HEK293T (cell line): Measurements from ENCODE around the gene PRKG2.
"Not testable (repeated sequence)": the region's sequence is repeated elsewhere in the genome, so short reads cannot be mapped to it uniquely, and the experiment has no call there.

Source experiments
- CTCF ChIA-PET: fragments of 350-600 bp; formaldehyde crosslinking; extraction: SDS; loops from one replicate; lab custom pipeline; 2021; ENCODE audit warnings: antibody characterized with exemption, inconsistent platforms; lab: Yijun Ruan, JAX
- POLR2A ChIA-PET: fragments of 350-600 bp; formaldehyde crosslinking; extraction: SDS; loops from one replicate; lab custom pipeline; 2020; ENCODE audit warnings: antibody characterized with exemption, inconsistent platforms; lab: Yijun Ruan, JAX
- DNase-seq: peaks from one replicate; pipeline ENCODE4 v3.0.0; 2012; ENCODE audit warnings: mixed read lengths; ENCODE audit errors: extremely low spot score
- ARNT ChIP-seq: fragments of 450-650 bp; IDR thresholded peaks from 2 replicates; pipeline ENCODE4 v1.6.1; 2017; ENCODE audit warnings: mild to moderate bottlenecking
- BHLHE40 ChIP-seq: fragments of 450-650 bp; IDR thresholded peaks from 2 replicates; pipeline ENCODE4 v1.6.1; 2016; ENCODE audit warnings: mild to moderate bottlenecking, moderate library complexity, borderline replicate concordance
- CTBP1 ChIP-seq: fragments of 450-650 bp; IDR thresholded peaks from 2 replicates; pipeline ENCODE4 v1.6.1; 2016; ENCODE audit warnings: borderline replicate concordance
- ELF4 ChIP-seq: fragments of 450-650 bp; IDR thresholded peaks from 2 replicates; pipeline ENCODE4 v1.6.1; 2017; ENCODE audit warnings: antibody characterized with exemption
- FOXA1 ChIP-seq: fragments of 450-650 bp; IDR thresholded peaks from 2 replicates; pipeline ENCODE4 v1.6.1; 2016; ENCODE audit warnings: mild to moderate bottlenecking
- FOXK2 ChIP-seq: fragments of 450-650 bp; IDR thresholded peaks from 2 replicates; pipeline ENCODE4 v1.6.1; 2016; ENCODE audit warnings: mild to moderate bottlenecking
- FOXM1 ChIP-seq: fragments of 450-650 bp; IDR thresholded peaks from 2 replicates; pipeline ENCODE4 v1.6.1; 2017; ENCODE audit warnings: mild to moderate bottlenecking, borderline replicate concordance
- HDGF ChIP-seq: fragments of 450-650 bp; IDR thresholded peaks from 2 replicates; pipeline ENCODE4 v1.6.1; 2017; ENCODE audit warnings: antibody characterized with exemption, borderline replicate concordance
- L3MBTL2 ChIP-seq: fragments of 450-650 bp; conservative IDR thresholded peaks from 2 replicates; pipeline ENCODE4 v1.6.1; 2016; ENCODE audit warnings: mild to moderate bottlenecking
- LEF1 ChIP-seq: fragments of 450-650 bp; IDR thresholded peaks from 2 replicates; pipeline ENCODE4 v1.6.1; 2017; ENCODE audit warnings: mild to moderate bottlenecking, borderline replicate concordance
- NFRKB ChIP-seq: fragments of 450-650 bp; IDR thresholded peaks from 2 replicates; pipeline ENCODE4 v1.6.1; 2016; ENCODE audit warnings: mild to moderate bottlenecking, moderate library complexity
- PKNOX1 ChIP-seq: fragments of 450-650 bp; IDR thresholded peaks from 2 replicates; pipeline ENCODE4 v1.6.1; 2016
- SP1 ChIP-seq: fragments of 450-650 bp; IDR thresholded peaks from 2 replicates; pipeline ENCODE4 v1.6.1; 2017
- SUZ12 ChIP-seq: fragments of 450-650 bp; IDR thresholded peaks from 2 replicates; pipeline ENCODE4 v1.6.1; 2016; ENCODE audit warnings: mild to moderate bottlenecking
- TARDBP ChIP-seq: fragments of 450-650 bp; IDR thresholded peaks from 2 replicates; pipeline ENCODE4 v1.6.1; 2016
- ZNF384 ChIP-seq: fragments of 450-650 bp; IDR thresholded peaks from 2 replicates; pipeline ENCODE4 v1.6.1; 2016

Gene PRKG2

GRCh38 chr4:81235982-81236749 is 21.1 kb upstream of the PRKG2 start:
- CTCF ChIA-PET: interaction anchor here (0.6 kb wide), 1 partner anchor 93 kb away, joined by 3 read pairs; no protein-coding TSS in a partner anchor
- DNase-seq: no peak
- no peak for TF ChIP-seq HDGF
- no peak for TF ChIP-seq PKNOX1
- TF ChIP-seq FOXK2: no peak
- TF ChIP-seq ELF4: no peak
- TF ChIP-seq CTBP1: no peak
- no peak for TF ChIP-seq SP1
- no peak for TF ChIP-seq ARNT
- TF ChIP-seq FOXA1: no peak
- no peak for TF ChIP-seq LEF1
- TF ChIP-seq FOXM1: no peak
- no peak for TF ChIP-seq TARDBP
- TF ChIP-seq BHLHE40: no peak
- no peak for TF ChIP-seq ZNF384
- no peak for TF ChIP-seq NFRKB
- TF ChIP-seq L3MBTL2: no peak
- no peak for TF ChIP-seq SUZ12
- POLR2A ChIA-PET: no interaction called here

GRCh38 chr4:81227968-81228367 is 12.9 kb upstream of the PRKG2 start:
- CTCF ChIA-PET: interaction anchor here (0.7 kb wide), 1 partner anchor 32 kb away, joined by 3 read pairs; no protein-coding TSS in a partner anchor
- POLR2A ChIA-PET: no interaction called here
- no peak for TF ChIP-seq HDGF
- no peak for TF ChIP-seq SP1
- no peak for TF ChIP-seq PKNOX1
- TF ChIP-seq LEF1: no peak
- no peak for TF ChIP-seq CTBP1
- no peak for TF ChIP-seq SUZ12
- no peak for TF ChIP-seq TARDBP
- no peak for TF ChIP-seq ARNT
- TF ChIP-seq ELF4: no peak
- TF ChIP-seq L3MBTL2: no peak
- no peak for TF ChIP-seq ZNF384
- no peak for TF ChIP-seq BHLHE40
- DNase-seq: no peak

GRCh38 chr4:81227138-81227537 is 12.1 kb upstream of the PRKG2 start:
- ChIA-PET POLR2A (no interaction called here), CTCF (no interaction called here)
- DNase-seq: no peak
- TF ChIP-seq TARDBP (no peak), BHLHE40 (no peak), ELF4 (no peak), L3MBTL2 (no peak), ARNT (no peak), LEF1 (no peak), SUZ12 (no peak), PKNOX1 (no peak), CTBP1 (no peak), HDGF (no peak), ZNF384 (no peak), FOXM1 (no peak), FOXK2 (no peak), SP1 (no peak)

- ChIA-PET POLR2A (no interaction called here), CTCF (no interaction called here)
- DNase-seq: no peak
- TF ChIP-seq L3MBTL2 (no peak), FOXA1 (no peak), FOXK2 (no peak), ELF4 (no peak), PKNOX1 (no peak)
These were observed 10.2 kb upstream of the PRKG2 start for GRCh38 chr4:81225252-81225651.

GRCh38 chr4:81222082-81222472 is 7.1 kb upstream of the PRKG2 start:
- CTCF ChIA-PET: not testable (repeated sequence)

GRCh38 chr4:81221303-81222081 is 6.5 kb upstream of the PRKG2 start:
- POLR2A ChIA-PET: no interaction called here

More at GRCh38 chr4:81222082-81222472, 7.1 kb upstream of the PRKG2 start:
- DNase-seq, POLR2A ChIA-PET: not testable (repeated sequence)

More at GRCh38 chr4:81221303-81222081, 6.5 kb upstream of the PRKG2 start:
- DNase-seq: no peak
- CTCF ChIA-PET: no interaction called here
- TF ChIP-seq FOXM1 (no peak), NFRKB (no peak), SUZ12 (no peak), L3MBTL2 (no peak), PKNOX1 (no peak), SP1 (no peak), CTBP1 (no peak), ELF4 (no peak), FOXA1 (no peak), FOXK2 (no peak), BHLHE40 (no peak), ZNF384 (no peak)
